HG03064 (cell line): ENCODE results near the gene DIPK1A.

Experiments
- ATAC-seq: cut with Tn5 transposase; IDR thresholded peaks from one replicate; pipeline ENCODE4 v1.9.1; 2021; ENCODE audit warnings: low read depth; ENCODE audit not compliant: unreplicated experiment

Gene DIPK1A

DNA sequence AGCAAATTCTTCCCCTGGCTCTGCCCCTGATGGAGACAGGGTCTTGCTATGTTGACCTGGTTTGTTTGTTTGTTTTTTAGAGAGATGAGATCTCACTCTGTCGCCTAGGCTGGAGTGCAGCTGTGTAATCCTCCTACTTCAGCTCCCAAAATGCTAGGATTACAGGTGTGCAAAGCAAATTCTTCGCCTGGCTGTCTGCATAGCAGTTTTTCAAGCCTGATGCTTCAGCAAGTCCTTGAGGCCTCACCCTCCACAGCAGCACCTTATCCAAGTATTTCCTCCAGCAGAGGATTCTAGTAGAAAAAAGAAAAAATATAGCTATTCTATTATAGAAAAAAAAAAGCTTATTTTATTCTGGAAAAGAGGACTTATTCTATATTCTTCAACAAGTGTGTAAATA, 144.5 kb downstream of the DIPK1A start:
- ATAC-seq, result no peak

DNA sequence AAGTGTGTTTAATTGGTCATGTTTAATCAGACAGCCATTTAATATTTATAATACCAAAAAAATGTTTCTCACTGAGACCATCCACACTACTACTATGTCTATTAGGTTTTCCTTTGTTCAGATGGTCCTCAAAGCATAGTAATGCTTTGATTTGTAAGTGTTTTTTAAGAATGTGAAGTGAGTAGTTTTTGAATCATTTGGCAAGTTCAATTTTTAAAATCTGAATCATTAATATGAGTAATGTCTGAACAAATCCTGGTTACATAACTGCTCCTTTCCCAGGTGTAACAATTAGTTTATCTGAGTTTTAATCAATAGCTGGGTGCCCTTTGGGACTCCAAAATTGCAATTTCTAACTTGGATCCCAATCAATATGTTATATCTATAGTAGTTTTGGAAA, 152.9 kb downstream of the DIPK1A start:
- no peak for ATAC-seq

DNA sequence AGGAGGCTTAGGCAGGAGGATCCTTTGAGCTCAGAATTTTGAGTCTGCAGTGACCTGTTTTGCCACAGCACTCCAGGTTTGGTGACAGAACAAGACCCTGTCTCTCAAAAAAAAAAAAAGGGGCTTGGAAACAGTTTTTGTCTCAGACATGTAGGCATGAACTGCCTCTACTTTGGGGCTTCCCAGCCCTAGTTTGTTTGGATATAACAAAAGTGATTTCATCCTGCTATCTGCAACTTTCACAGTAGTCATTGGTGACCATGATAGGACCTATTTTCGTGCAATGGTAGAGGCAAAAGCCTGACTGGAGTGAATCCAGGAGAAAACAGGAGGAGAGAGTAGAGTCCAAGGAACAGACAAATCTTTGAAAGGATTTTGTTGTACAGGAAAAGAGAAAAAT, 156.0 kb downstream of the DIPK1A start:
- ATAC-seq, result no peak

DNA sequence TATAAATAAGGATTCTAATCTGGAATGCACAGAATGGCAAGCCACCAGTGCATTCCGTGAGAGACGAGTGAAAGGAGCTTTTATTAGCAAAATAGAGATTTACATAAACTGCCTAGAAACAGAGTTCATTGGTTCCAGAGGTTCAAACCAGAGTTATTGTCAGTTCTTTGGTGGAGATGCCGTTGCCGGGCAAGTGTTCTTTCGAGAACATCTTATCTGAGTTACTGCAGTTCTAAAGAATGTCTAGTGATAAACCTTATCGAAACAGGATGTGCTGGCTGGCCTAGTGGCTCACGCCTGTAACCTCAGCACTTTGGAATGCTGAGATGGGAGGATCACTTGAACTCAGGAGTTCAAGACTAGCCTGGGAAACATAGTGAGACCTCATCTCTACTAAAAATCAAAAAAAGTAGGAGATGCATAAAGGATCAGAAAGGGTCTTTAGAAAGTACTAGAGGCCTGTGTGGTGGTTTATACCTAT, 156.5 kb downstream of the DIPK1A start:
- ATAC-seq, result no peak

DNA sequence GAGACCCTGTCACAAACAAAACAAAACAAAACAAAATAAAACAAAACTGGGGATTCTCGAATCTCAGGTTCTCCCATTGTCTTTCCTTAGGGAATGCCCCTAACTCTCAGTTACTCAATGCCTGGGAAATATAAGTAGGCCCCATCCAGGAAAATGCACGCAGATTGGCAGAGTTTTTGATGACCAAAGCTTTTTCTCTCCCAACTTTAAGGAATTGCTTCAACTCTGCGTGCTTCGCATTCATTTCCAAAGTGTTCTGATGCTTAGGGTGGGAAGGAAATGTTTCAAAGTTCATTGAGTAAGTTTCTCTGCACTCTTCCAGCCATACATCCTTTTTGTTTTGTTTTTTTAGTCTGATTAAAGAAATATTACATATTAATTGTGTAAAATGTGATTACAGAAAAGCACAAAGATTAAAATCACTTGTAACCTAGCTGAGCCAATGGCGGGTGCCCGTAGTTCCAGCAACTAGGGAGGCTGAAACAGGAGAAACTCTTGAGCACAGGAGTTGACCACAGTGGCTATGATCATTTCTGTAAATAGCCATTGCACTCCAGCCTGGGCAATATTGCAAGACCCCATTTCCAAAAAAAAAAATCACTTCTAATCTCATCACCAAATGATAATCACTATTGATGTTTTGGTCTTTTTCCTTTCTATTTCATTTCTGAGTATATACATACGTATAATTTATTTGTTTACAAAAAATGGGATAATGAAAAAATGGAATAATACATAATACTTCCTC, 157.9 kb downstream of the DIPK1A start:
- ATAC-seq, result no peak

DNA sequence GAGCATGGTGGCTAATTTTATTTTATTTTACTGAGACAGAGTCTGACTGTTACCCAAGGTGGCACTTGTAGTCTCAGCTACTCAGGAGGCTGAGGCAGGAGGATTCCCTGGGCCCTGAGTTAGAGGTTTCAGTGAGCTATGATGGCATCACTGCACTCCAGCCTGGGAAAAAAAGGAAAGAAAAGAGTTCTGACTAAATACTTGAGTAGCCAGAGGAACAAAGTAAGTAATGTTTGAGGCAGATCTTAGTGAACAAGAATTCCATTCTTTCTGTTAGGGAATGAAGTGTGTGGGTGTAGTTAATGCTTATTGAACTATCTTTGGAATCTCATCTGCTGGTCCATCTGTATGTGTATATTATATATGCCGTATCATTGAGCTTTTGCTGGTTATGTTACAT, 163.3 kb downstream of the DIPK1A start:
- no peak for ATAC-seq

DNA sequence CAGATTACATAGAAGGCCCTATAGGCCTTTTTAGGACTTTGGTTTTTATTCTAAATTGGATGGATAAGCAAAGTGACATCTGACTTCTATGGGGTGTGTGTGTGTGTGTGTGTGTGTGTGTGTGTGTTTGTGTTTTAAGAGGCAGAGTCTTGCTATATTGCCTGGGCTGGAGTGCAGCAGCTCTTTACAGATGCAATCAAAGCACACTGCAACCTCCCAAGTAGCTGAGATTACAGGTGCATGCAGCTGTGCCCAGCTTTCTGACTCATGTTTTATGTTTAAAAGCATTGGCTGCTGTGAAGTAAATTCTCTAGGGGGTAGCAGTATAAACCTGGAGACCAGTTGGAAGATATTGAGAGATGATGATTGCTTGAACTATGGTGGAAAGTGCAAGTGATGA, 164.0 kb downstream of the DIPK1A start:
- ATAC-seq, result no peak

DNA sequence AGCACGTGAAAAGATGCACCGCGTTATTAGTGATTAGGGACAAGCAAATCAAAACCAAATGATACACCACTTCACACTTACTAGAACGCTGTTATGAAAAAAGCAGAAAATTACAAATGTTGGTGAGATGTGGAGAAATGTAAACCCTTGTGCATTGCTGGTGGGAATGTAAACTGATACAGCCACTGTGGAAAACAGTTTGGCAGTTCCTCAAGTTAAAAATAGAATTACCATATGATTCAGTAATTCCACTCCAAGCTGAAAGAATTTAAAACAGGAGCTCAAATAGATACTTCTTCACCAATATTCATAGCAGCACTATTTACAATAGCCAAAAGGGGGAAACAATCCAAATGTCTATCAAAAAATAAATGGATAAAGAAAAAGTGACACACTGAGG, 166.1 kb downstream of the DIPK1A start:
- no peak for ATAC-seq

DNA sequence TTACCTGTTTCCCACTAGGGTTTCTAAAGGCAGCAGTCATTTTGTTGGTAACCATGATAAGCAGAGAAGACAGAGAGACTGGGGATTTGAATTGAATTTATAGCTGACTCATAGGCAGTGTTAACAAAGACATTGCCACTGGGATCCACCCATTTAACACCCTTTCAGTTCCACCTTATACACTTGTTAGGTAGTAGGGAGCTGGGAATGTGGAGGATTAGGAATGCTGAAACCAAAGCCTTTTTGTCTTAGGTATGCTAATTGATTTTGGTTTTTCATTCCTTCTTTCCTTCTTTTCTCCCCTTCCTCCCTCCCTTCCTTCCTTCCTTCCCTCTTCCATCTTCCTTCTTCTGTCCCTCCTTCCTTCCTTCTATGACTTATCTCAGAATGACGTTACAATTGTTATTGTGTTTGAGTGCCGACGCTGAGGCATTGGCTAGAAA, 168.9 kb downstream of the DIPK1A start:
- ATAC-seq, result no peak
